GM12878 (cell line): Measurements from ENCODE around the gene CD276. TPM values are rescaled to one million over a fixed set of nuclear protein-coding genes. Genes with fewer than 3 reads are reported as not detected.

Experiments
- ATAC-seq: fragments of 200-7000 bp; cut with Tn5 transposase; 3 replicates; pipeline ENCODE4 v1.9.1; 2020; ENCODE audit warnings: mild to moderate bottlenecking, moderate library complexity
- BruUV-seq: library from RNA; stranded (reverse); fragments of 400-500 nt; replicated peaks from 2 replicates; lab custom pipeline; 2021; lab: Mats Ljungman, UMichigan
- CTCF ChIA-PET: fragments of 300-600 bp; sonication (Branson Sonifier 250); formaldehyde crosslinking; extraction: SDS; loops from one replicate; lab custom pipeline; 2021; ENCODE audit warnings: inconsistent platforms; lab: Yijun Ruan, JAX
- POLR2A ChIA-PET: fragments of 350-600 bp; formaldehyde crosslinking; extraction: SDS; loops from one replicate; lab custom pipeline; 2021; ENCODE audit warnings: inconsistent platforms; lab: Charles Lee
- RAD21 ChIA-PET: fragments of 300-600 bp; sonication (Branson Sonifier 250); formaldehyde crosslinking; loops from one replicate; lab custom pipeline; 2023; ENCODE audit warnings: antibody characterized with exemption; ENCODE audit not compliant: unreplicated experiment; lab: Charles Lee
- SMC1A ChIA-PET: fragments of 300-600 bp; sonication (Branson Sonifier 250); formaldehyde crosslinking; loops from one replicate; lab custom pipeline; 2023; ENCODE audit not compliant: unreplicated experiment, uncharacterized antibody; lab: Charles Lee
- DNase-seq: peaks from one replicate; pipeline ENCODE4 v3.0.0-alpha.2; 2011; ENCODE audit warnings: low read depth, low spot score
- FAIRE-seq: peaks from 3 replicates; lab custom pipeline; 2011; peaks lifted over from hg19 to GRCh38; lab: Jason Lieb, UNC
- H2AFZ ChIP-seq: 2 replicates; pipeline ENCODE4 v1.6.0; 2011; ENCODE audit warnings: low read depth, low read length, control low read depth; ENCODE audit not compliant: control insufficient read depth
- H3K27ac ChIP-seq: 2 replicates; pipeline ENCODE4 v1.5.1; 2011; ENCODE audit warnings: control low read depth; ENCODE audit not compliant: control insufficient read depth, insufficient read depth
- H3K27me3 ChIP-seq, 2 experiments: replicated peaks in 1 of 2; 2 replicates each; pipeline versions ENCODE4 v1.6.0 to v1.6.1; 2011; ENCODE audit warnings: low read length in 1 of 2; ENCODE audit not compliant: control insufficient read depth in 2 of 2, insufficient read depth in 2 of 2
- H3K36me3 ChIP-seq, 2 experiments: 2 replicates each; pipeline ENCODE4 v1.5.1; 2011; ENCODE audit warnings: low read length in 1 of 2; ENCODE audit not compliant: control insufficient read depth in 2 of 2, insufficient read depth in 2 of 2
- H3K4me1 ChIP-seq: 2 replicates; pipeline ENCODE4 v1.6.1; 2011; ENCODE audit warnings: mild to moderate bottlenecking, low read length, moderate library complexity, mixed read lengths; ENCODE audit not compliant: control insufficient read depth, insufficient read depth
- H3K4me2 ChIP-seq: 2 replicates; pipeline ENCODE4 v1.6.0; 2011; ENCODE audit warnings: control low read depth; ENCODE audit not compliant: control insufficient read depth, insufficient read depth
- H3K4me3 ChIP-seq: fragments of 200-600 bp; sonication (generic); 2 replicates; pipeline ENCODE4 v1.5.1; 2016
- H3K79me2 ChIP-seq: 2 replicates; pipeline ENCODE4 v1.6.0; 2011; ENCODE audit warnings: low read length; ENCODE audit not compliant: control insufficient read depth, insufficient read depth
- H3K9ac ChIP-seq: 2 replicates; pipeline ENCODE4 v1.8.0; 2011; ENCODE audit warnings: low read length, control low read depth, mixed read lengths; ENCODE audit not compliant: control insufficient read depth, insufficient read depth
- H3K9me3 ChIP-seq: replicated peaks from 3 replicates; pipeline ENCODE4 v1.5.1; 2011; ENCODE audit warnings: mild to moderate bottlenecking, low read length; ENCODE audit not compliant: control insufficient read depth, insufficient read depth
- H4K20me1 ChIP-seq: 2 replicates; pipeline ENCODE4 v1.6.0; 2011; ENCODE audit not compliant: control insufficient read depth, insufficient read depth
- CHD2 ChIP-seq: IDR thresholded peaks from 2 replicates; pipeline ENCODE4 v1.6.1; 2011; ENCODE audit warnings: low read depth, low read length, improper control_type of control experiment, borderline replicate concordance
- WGBS: methylation state at CpG from one replicate; pipeline ENCODE4 v1.1.6; 2016; ENCODE audit warnings: low lambda C conversion rate; ENCODE audit not compliant: insufficient replicate concordance, insufficient coverage; ENCODE audit errors: missing lambda C conversion rate; 5-methylcytosine and 5-hydroxymethylcytosine counted together
- in situ Hi-C: fragments of 300-500 bp; cut with MboI; formaldehyde crosslinking; loops from 9 replicates; pipeline ENCODE4 v1.14.3; 2018; ENCODE audit warnings: mixed read lengths
- intact Hi-C: fragments of 100-400 bp; cut with micrococcal nuclease; formaldehyde crosslinking; loops from one replicate; pipeline ENCODE4 v1.14.2; 2022; ENCODE audit not compliant: unreplicated experiment
- polyA plus RNA-seq, 11 experiments: library from polyadenylated mRNA; depleted of rRNA in 4 of 11; unstranded in 6 of 11; stranded (reverse) in 5 of 11; fragments of >200 nt; fragmentation: Nextera tagmentation in 4 of 11; fragmentation: Illumina TruSeq in 1 of 11; extraction: Ambion mirVana in 4 of 11; extraction: Trizol in 1 of 11; gene quantifications; 1 replicate in 1 of 11; 2 replicates in 10 of 11; pipeline versions ENCODE4 v1.2.1 to v1.2.3, GENCODE V29; 2011 to 2016; ENCODE audit warnings: inconsistent platforms in 2 of 11, missing spikeins in 2 of 11, low read depth in 1 of 11
- total RNA-seq, 4 experiments: library from RNA; depleted of rRNA in 3 of 4; stranded (reverse); fragments of >200 nt in 3 of 4; fragmentation: Illumina TruSeq in 1 of 4; extraction: Trizol in 1 of 4; gene quantifications; 2 replicates each; pipeline versions ENCODE4 v1.2.1 to v1.2.3, GENCODE V29; 2013 to 2021
- TF ChIP-seq, protein P1 (sequence below): IDR thresholded peaks from 2 replicates; pipeline ENCODE4 v1.6.1; 2012; ENCODE audit warnings: mild to moderate bottlenecking, low read depth, low read length
- TF ChIP-seq, protein P2 (sequence below): IDR thresholded peaks from 2 replicates; pipeline ENCODE4 v1.6.1; 2011; ENCODE audit warnings: borderline replicate concordance, low read depth, mild to moderate bottlenecking, moderate library complexity, mixed read lengths, low read length; ENCODE audit not compliant: insufficient read depth; ENCODE audit errors: extremely low read length
- TF ChIP-seq, protein P3 (sequence below): IDR thresholded peaks from 2 replicates; pipeline ENCODE4 v1.6.1; 2012; ENCODE audit warnings: low read depth, low read length, improper control_type of control experiment

Gene CD276
- total and polyA plus RNA-seq, 10 of the 15 experiments (the other 5 are each of a cell fraction or from before 2014, with no cell fraction given) = 0.11 to 3.0 (median 1.2) TPM

DNA sequence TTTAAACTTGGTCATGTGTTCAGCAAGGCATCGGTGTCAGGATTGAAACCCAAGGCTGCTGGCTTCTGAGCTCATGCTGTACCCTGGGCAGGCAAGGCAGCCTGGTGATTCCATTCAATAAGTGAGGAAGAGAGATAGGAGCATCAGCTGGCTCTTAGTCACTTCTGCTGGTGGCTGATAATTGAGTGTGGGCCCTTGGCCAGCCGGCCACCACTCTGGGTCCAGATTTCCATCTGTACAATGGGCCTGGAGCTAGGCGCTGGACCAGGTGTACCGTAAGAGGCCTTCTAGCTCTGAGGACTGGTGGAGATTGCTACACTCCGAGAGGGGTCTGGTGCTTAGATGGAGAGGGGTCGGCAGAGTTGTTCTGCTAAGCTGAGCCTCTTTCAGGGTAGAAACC, 4.3 kb downstream of the CD276 start:
- TF ChIP-seq, protein P1, sequence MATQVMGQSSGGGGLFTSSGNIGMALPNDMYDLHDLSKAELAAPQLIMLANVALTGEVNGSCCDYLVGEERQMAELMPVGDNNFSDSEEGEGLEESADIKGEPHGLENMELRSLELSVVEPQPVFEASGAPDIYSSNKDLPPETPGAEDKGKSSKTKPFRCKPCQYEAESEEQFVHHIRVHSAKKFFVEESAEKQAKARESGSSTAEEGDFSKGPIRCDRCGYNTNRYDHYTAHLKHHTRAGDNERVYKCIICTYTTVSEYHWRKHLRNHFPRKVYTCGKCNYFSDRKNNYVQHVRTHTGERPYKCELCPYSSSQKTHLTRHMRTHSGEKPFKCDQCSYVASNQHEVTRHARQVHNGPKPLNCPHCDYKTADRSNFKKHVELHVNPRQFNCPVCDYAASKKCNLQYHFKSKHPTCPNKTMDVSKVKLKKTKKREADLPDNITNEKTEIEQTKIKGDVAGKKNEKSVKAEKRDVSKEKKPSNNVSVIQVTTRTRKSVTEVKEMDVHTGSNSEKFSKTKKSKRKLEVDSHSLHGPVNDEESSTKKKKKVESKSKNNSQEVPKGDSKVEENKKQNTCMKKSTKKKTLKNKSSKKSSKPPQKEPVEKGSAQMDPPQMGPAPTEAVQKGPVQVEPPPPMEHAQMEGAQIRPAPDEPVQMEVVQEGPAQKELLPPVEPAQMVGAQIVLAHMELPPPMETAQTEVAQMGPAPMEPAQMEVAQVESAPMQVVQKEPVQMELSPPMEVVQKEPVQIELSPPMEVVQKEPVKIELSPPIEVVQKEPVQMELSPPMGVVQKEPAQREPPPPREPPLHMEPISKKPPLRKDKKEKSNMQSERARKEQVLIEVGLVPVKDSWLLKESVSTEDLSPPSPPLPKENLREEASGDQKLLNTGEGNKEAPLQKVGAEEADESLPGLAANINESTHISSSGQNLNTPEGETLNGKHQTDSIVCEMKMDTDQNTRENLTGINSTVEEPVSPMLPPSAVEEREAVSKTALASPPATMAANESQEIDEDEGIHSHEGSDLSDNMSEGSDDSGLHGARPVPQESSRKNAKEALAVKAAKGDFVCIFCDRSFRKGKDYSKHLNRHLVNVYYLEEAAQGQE = no peak
- TF ChIP-seq, protein P2, sequence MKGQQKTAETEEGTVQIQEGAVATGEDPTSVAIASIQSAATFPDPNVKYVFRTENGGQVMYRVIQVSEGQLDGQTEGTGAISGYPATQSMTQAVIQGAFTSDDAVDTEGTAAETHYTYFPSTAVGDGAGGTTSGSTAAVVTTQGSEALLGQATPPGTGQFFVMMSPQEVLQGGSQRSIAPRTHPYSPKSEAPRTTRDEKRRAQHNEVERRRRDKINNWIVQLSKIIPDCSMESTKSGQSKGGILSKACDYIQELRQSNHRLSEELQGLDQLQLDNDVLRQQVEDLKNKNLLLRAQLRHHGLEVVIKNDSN = no peak
- TF ChIP-seq, protein P3, sequence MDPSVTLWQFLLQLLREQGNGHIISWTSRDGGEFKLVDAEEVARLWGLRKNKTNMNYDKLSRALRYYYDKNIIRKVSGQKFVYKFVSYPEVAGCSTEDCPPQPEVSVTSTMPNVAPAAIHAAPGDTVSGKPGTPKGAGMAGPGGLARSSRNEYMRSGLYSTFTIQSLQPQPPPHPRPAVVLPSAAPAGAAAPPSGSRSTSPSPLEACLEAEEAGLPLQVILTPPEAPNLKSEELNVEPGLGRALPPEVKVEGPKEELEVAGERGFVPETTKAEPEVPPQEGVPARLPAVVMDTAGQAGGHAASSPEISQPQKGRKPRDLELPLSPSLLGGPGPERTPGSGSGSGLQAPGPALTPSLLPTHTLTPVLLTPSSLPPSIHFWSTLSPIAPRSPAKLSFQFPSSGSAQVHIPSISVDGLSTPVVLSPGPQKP = no peak
- TF ChIP-seq CHD2 = no peak

More for the DNA sequence above, 4.3 kb downstream of the CD276 start:
- DNase-seq = no peak
- Histone ChIP-seq H3K4me1 (no peaks in the 10 kb centered on the region), H3K9me3 (no peaks in the 10 kb centered on the region), H3K27ac (no peak overlapping the region), H3K4me3 (no peak overlapping the region), H3K4me2 (no peak overlapping the region), H3K27me3 (peaks cover 3 to 6% of the 10 kb centered on the region in 2 experiments; a peak in 3 of 4 replicates), H3K79me2 (no peaks in the 10 kb centered on the region), H2AFZ (no peak overlapping the region), H3K36me3 (no peaks in the 10 kb centered on the region), H3K9ac (no peak overlapping the region), H4K20me1 (no peaks in the 10 kb centered on the region)
- CTCF ChIA-PET = interaction anchor here (1.0 kb wide), 1 partner anchor 69 kb away, joined by 3 read pairs; no protein-coding TSS in a partner anchor
- RAD21 ChIA-PET = no interaction called here
- BruUV-seq = no TSS peak
- whole genome bisulfite sequencing = 56% methylated on average over 6 of the region's 6 CpGs
- POLR2A ChIA-PET = no interaction called here
- SMC1A ChIA-PET = no interaction called here
- FAIRE-seq = no peak
- in situ Hi-C loops = no loop called here
- no peak for ATAC-seq
- intact Hi-C loops = no loop called here
